Ovary (tissue), 3 donors: Measurements from ENCODE around the gene FBXO11.

Experiments used
- EP300 ChIP-seq: sonication (generic); formaldehyde crosslinking; IDR thresholded peaks from one replicate; pipeline ENCODE4 v1.6.1; 2017; ENCODE audit warnings: antibody characterized with exemption
- POLR2A ChIP-seq: fragments of 450-650 bp; IDR thresholded peaks from one replicate; pipeline ENCODE4 v1.6.1; 2017; ENCODE audit warnings: antibody characterized with exemption, mild to moderate bottlenecking, moderate library complexity
- TF ChIP-seq, protein P1 (sequence below), 3 donors: fragments of 450-650 bp in 2 of 3; fragments of 200-600 bp in 1 of 3; IDR thresholded peaks; one replicate each; pipeline versions ENCODE4 v1.5.1 to v1.8.0; 2016 to 2022; ENCODE audit warnings: antibody characterized with exemption in 3 of 3, mild to moderate bottlenecking in 1 of 3
- donor health status: DM: no; HTN: no; CAD: no.

DNA sequence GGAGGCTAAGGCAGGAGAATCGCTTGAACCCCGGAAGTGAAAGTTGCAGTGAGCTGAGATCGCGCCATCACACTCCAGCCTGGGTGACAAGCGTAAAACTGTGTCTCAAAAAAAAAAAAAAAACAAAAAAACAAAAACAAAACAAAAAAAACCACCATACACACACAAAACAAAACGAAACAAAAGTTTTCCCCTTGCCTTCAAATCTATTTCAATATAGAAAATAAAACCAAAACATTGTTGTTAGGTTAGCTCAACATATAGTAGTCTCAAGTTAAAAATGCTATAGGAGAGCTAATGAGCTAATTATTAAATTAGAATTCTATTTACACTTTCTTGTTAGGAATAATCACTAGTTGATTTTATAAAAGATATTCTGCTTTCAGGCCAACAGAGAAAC is 43.3 kb downstream of the FBXO11 start:
- TF ChIP-seq, protein P1, sequence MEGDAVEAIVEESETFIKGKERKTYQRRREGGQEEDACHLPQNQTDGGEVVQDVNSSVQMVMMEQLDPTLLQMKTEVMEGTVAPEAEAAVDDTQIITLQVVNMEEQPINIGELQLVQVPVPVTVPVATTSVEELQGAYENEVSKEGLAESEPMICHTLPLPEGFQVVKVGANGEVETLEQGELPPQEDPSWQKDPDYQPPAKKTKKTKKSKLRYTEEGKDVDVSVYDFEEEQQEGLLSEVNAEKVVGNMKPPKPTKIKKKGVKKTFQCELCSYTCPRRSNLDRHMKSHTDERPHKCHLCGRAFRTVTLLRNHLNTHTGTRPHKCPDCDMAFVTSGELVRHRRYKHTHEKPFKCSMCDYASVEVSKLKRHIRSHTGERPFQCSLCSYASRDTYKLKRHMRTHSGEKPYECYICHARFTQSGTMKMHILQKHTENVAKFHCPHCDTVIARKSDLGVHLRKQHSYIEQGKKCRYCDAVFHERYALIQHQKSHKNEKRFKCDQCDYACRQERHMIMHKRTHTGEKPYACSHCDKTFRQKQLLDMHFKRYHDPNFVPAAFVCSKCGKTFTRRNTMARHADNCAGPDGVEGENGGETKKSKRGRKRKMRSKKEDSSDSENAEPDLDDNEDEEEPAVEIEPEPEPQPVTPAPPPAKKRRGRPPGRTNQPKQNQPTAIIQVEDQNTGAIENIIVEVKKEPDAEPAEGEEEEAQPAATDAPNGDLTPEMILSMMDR (IDR thresholded peaks at IDR 0.05) = no peak
- no peak for TF ChIP-seq EP300
- TF ChIP-seq POLR2A = no peak
